Kidney epithelial cell (primary cell): Measurements from ENCODE around the gene COMMD1. TPM values are rescaled to one million over a fixed set of nuclear protein-coding genes. Genes with fewer than 3 reads are reported as not detected.

Source experiments
- DNase-seq: peaks from one replicate; pipeline ENCODE4 v3.0.0-alpha.2; 2010; ENCODE audit warnings: low read depth
- H3K27me3 ChIP-seq: 2 replicates; pipeline ENCODE4 v1.6.0; 2011; ENCODE audit warnings: low read length; ENCODE audit not compliant: control insufficient read depth, insufficient read depth
- H3K36me3 ChIP-seq: 2 replicates; pipeline ENCODE4 v1.5.1; 2011; ENCODE audit warnings: low read length; ENCODE audit not compliant: control insufficient read depth, insufficient read depth
- H3K4me3 ChIP-seq: 2 replicates; pipeline ENCODE4 v1.5.1; 2011; ENCODE audit warnings: low read depth, mild to moderate bottlenecking, control low read depth, low read length
- total RNA-seq: library from RNA; depleted of rRNA; stranded (reverse); fragments of >200 nt; gene quantifications from 2 replicates; pipeline ENCODE4 v1.2.3, GENCODE V29; 2015
- TF ChIP-seq, protein P1 (sequence below): IDR thresholded peaks from 2 replicates; pipeline ENCODE4 v1.5.1; 2011; ENCODE audit warnings: mild to moderate bottlenecking, moderate library complexity, low read length, control low read depth, inconsistent platforms; ENCODE audit not compliant: insufficient read depth, poor library complexity, severe bottlenecking

COMMD1 gene
- total RNA-seq, 1 donor from 2014 or later, result 44.1 TPM

DNA sequence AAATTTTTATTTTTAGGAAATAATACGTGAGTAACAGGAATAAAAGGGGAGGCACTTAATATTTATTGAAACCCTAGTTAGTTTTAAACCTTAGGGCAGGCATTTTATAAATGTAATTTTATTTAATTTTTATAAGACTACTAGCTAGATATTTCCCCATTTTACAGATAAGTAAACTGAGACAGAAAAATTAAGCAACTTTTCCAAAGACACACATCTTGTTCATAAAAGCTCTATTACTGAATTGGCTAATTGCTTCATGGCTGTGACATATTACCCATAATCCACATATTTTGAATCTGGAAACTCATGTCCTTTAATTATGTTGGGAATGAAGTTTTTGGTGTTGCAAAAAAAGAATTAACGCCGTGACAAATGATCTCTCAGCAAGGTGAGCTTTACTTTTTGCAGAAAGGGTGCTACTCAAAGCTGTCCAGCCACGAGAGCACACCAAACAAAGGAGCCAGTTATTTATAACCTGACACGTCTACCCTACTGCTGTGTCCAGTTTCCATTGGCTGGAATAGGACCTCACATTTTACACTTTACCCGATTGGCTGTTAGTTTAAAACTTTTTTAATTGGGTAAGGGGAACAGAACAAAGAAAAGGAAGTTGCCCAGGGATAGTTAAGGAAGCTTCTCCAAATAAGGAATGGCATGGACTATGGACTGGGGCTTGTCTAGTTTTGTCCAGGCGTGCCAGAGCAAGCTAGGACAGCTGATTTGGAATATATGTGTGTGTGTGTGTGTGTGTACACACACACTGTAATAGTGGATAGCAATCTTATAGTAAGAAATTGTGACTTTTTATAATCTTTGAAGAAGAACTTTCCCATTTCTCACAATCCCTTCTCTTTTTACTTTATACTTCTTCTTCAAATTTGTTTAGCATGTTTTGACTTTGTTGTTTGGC lies 54.2 kb downstream of the COMMD1 start:
- H3K36me3 ChIP-seq, result no peaks in the 10 kb centered on the region
- TF ChIP-seq, protein P1, sequence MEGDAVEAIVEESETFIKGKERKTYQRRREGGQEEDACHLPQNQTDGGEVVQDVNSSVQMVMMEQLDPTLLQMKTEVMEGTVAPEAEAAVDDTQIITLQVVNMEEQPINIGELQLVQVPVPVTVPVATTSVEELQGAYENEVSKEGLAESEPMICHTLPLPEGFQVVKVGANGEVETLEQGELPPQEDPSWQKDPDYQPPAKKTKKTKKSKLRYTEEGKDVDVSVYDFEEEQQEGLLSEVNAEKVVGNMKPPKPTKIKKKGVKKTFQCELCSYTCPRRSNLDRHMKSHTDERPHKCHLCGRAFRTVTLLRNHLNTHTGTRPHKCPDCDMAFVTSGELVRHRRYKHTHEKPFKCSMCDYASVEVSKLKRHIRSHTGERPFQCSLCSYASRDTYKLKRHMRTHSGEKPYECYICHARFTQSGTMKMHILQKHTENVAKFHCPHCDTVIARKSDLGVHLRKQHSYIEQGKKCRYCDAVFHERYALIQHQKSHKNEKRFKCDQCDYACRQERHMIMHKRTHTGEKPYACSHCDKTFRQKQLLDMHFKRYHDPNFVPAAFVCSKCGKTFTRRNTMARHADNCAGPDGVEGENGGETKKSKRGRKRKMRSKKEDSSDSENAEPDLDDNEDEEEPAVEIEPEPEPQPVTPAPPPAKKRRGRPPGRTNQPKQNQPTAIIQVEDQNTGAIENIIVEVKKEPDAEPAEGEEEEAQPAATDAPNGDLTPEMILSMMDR, result no peak
- H3K4me3 ChIP-seq, result no peak overlapping the region
- no peak for DNase-seq
- no peaks in the 10 kb centered on the region for H3K27me3 ChIP-seq

DNA sequence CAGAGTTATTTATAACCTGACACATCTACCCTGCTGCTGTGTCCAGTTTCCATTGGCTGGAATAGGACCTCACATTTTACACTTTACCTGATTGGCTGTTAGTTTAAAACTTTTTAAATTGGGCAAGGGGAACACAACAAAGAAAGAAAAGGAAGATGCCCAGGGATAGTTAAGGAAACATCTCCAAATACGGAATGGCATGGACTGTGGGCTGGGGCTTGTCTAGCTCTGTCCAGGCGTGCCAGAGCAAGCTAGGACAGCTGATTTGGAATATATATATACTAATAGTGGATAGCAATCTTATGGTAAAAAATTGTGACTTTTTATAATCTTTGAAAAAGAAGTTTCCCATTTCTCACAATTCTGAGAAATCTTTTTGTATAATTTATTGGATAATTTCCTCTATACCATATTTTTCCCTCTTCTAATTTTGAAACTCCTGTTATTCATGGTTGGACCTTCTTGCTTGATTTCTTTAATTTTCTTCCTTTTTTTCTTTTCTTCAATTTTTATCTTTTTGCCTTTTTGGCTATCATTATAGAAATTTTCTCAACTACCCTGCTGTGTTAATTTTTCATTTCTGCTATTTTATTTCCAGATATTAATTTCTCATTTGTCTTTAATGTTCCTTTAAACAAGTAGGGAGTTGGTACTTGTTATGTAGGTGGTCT lies 55.9 kb downstream of the COMMD1 start:
- Histone ChIP-seq H3K4me3 (no peak overlapping the region), H3K27me3 (no peaks in the 10 kb centered on the region), H3K36me3 (no peaks in the 10 kb centered on the region)
- TF ChIP-seq, protein P1, result no peak
- no peak for DNase-seq

DNA sequence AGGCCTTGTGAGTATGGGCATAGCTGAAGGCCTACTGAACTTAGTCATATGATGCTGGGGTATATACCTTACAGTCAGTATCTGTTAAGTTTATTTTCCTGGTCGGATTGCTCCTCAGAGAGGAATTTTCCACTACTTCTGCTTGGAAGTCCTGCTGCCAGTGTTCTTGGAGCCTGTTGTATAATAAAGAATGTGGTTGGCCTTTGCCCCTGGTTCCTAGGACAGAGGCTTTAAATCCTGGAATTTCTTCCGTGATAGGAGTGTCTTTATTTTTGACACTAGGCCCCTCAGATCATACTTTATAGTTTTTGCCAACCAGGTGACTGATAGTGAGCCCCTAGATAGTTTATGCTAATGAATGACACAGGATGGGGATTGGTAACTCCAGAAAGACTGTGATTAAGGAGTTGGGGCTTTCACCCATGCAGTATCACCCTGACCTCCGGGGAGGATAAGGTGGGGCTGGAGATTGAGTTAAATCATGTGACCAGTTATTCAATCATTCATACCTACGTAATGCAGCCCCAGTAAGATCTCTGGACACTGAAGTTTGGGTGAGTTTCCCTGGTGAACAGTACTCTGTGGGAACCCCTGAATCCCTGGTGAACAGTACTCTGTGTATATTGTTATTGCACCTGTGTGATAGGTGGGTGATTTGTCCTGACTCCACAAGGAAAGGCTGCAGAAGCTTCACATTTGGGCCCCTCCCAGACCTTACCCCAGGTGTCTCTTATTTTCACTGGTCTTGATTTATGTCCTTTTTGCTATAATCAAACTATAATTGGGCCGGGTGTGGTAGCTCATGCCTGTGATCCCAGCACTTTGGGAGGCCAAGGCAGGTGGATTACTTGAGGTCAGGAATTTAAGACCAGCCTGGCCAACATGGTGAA lies 56.9 kb downstream of the COMMD1 start:
- TF ChIP-seq, protein P1, result no peak
- H3K36me3 ChIP-seq, result no peaks in the 10 kb centered on the region
- H3K27me3 ChIP-seq, result no peaks in the 10 kb centered on the region
- no peak overlapping the region for H3K4me3 ChIP-seq
- no peak for DNase-seq

DNA sequence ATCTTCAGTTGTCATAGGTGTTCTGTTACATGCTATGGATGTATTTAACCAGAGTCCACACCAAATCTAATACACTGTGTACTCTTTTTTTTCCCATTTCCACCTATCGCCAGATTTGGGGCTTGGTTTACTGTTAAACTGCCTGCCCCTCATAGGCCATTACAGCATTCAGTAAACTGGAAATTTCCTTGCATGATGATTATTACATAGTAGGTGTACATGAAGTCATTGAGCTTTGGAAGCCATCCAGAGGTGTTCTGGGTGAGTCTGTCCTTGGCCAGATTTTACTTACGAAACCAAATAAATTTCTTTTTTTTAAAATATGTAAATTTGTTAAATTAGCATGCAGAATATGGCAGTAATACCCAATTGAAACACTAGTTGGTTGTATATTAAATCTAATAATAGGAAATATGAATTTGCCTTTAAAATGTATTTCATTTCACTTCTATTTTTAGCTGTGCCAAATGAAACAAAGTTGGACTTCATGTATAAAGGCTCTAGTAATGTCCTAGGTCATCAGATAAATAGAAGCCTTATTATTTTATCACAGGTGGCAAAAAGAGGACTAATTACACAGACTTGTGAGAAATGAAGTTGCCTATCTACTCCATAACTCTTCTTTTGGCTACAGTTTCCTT lies 60.7 kb downstream of the COMMD1 start:
- no peaks in the 10 kb centered on the region for H3K36me3 ChIP-seq
- DNase-seq, result no peak
- H3K4me3 ChIP-seq, result no peak overlapping the region
- TF ChIP-seq, protein P1, result no peak
- no peaks in the 10 kb centered on the region for H3K27me3 ChIP-seq

DNA sequence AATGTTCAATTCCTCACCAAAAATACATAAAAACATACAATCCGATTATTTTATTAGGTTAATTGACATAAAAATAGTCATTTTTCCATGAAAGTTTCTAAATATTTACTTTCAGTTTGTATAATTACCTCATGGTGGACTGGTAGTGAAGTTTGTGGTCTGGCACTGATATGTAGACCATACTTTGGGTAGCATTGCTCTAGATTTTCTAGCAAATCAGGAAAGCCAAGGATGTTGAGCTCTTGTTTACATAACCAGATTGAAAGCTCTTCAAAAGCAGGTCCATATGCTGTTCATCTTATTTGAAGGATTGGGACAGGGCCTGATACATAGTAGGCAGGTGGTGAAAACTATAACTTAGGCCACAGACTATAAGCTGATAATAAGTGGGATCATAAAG lies 61.8 kb downstream of the COMMD1 start:
- no peak for DNase-seq
- Histone ChIP-seq H3K36me3 (no peaks in the 10 kb centered on the region), H3K4me3 (no peak overlapping the region), H3K27me3 (no peaks in the 10 kb centered on the region)
- TF ChIP-seq, protein P1, result no peak
